Measurements from ENCODE around the gene UBN1.
"Not testable (repeated sequence)": the region's sequence is repeated elsewhere in the genome, so short reads cannot be mapped to it uniquely, and the experiment has no call there.

UBN1 gene

GRCh38 chr16:4884972-4885874 is 37.9 kb downstream of the UBN1 start:
- no peak for DNase-seq (ENCODE audit: low read depth)

- DNase-seq (ENCODE audit: low read depth) = no peak
Measured at GRCh38 chr16:4886151-4886550, 38.9 kb downstream of the UBN1 start.

GRCh38 chr16:4888428-4889135 is 41.3 kb downstream of the UBN1 start:
- no peak for DNase-seq (ENCODE audit: low read depth)

- no peak for DNase-seq (ENCODE audit: low read depth)
Measured at GRCh38 chr16:4890026-4890425, 42.7 kb downstream of the UBN1 start.

- no peak for DNase-seq (ENCODE audit: low read depth)
Measured at GRCh38 chr16:4890686-4891085, 43.4 kb downstream of the UBN1 start.

GRCh38 chr16:4891097-4891885 is 44.0 kb downstream of the UBN1 start:
- no peak for DNase-seq (ENCODE audit: low read depth)

- DNase-seq (ENCODE audit: low read depth) = no peak
Measured at GRCh38 chr16:4891886-4892216, 44.6 kb downstream of the UBN1 start.

GRCh38 chr16:4892361-4893102 is 45.3 kb downstream of the UBN1 start:
- DNase-seq (ENCODE audit: low read depth) = no peak

- no peak for DNase-seq (ENCODE audit: low read depth)
Measured at GRCh38 chr16:4893103-4893862, 46.0 kb downstream of the UBN1 start.

GRCh38 chr16:4894276-4895150 is 47.2 kb downstream of the UBN1 start:
- no peak for DNase-seq (ENCODE audit: low read depth)

GRCh38 chr16:4895366-4895765 is 48.1 kb downstream of the UBN1 start:
- DNase-seq (ENCODE audit: low read depth) = no peak

GRCh38 chr16:4896761-4897160 is 49.5 kb downstream of the UBN1 start:
- not testable (repeated sequence) for DNase-seq (ENCODE audit: low read depth)

- no peak for DNase-seq (ENCODE audit: low read depth)
Measured at GRCh38 chr16:4897328-4897727, 50.0 kb downstream of the UBN1 start.

- DNase-seq (ENCODE audit: low read depth) = no peak
Measured at GRCh38 chr16:4898811-4899473, 51.7 kb downstream of the UBN1 start.

GRCh38 chr16:4899474-4899846 is 52.2 kb downstream of the UBN1 start:
- no peak for DNase-seq (ENCODE audit: low read depth)

- DNase-seq (ENCODE audit: low read depth) = no peak
Measured at GRCh38 chr16:4900036-4900435, 52.8 kb downstream of the UBN1 start.

GRCh38 chr16:4900750-4901149 is 53.5 kb downstream of the UBN1 start:
- DNase-seq (ENCODE audit: low read depth) = no peak

GRCh38 chr16:4902038-4902437 is 54.8 kb downstream of the UBN1 start:
- no peak for DNase-seq (ENCODE audit: low read depth)

- no peak for DNase-seq (ENCODE audit: low read depth)
Measured at GRCh38 chr16:4904108-4904941, 57.0 kb downstream of the UBN1 start.

Data from stimulated activated CD8-positive, alpha-beta memory T cell treated with anti-CD3 and anti-CD28 coated beads, Interleukin-15, amount 100 ng/mL, for 24 hours (primary cell).